VCaP (cell line): Measurements from ENCODE around the gene ARPC5.

Experiments used
- H3K27ac ChIP-seq: fragments of 450-650 bp; 2 replicates; pipeline ENCODE4 v1.5.1; 2017
- CTCF ChIP-seq: fragments of 450-650 bp; conservative IDR thresholded peaks from 2 replicates; pipeline ENCODE4 v1.5.1; 2017; ENCODE audit warnings: mild to moderate bottlenecking, moderate library complexity

ARPC5 gene

GRCh38 chr1:183575606-183576005 lies 60.0 kb downstream of the ARPC5 start:
- TF ChIP-seq CTCF: no peak
- H3K27ac ChIP-seq: no peak overlapping the region

- no peak for TF ChIP-seq CTCF
- no peak overlapping the region for H3K27ac ChIP-seq
These were observed 62.9 kb downstream of the ARPC5 start for GRCh38 chr1:183572721-183573120.

GRCh38 chr1:183571678-183572268 lies 63.8 kb downstream of the ARPC5 start:
- no peak for TF ChIP-seq CTCF
- no peak overlapping the region for H3K27ac ChIP-seq
